SK-N-SH treated with all-trans-retinoic acid at 6 μM for 48 hours (cell line): ENCODE measurements around the gene CYLD.

ENCODE experiments used
- ATAC-seq: fragments of 200-7000 bp; cut with Tn5 transposase; 3 replicates; pipeline ENCODE4 v1.9.1; 2020; ENCODE audit warnings: mild to moderate bottlenecking, moderate library complexity
- ARNTL ChIP-seq: fragments of 450-650 bp; formaldehyde crosslinking; IDR thresholded peaks from 2 replicates; pipeline ENCODE4 v1.5.0; 2020; ENCODE audit warnings: low read depth, mild to moderate bottlenecking, moderate library complexity, borderline replicate concordance
- BACH2 ChIP-seq: fragments of 250-450 bp; sonication (Bioruptor Pico); IDR thresholded peaks from 2 replicates; pipeline ENCODE4 v1.9.0; 2021; ENCODE audit warnings: mild to moderate bottlenecking, borderline replicate concordance
- CSDC2 ChIP-seq: fragments of 250-450 bp; sonication (Bioruptor Pico); IDR thresholded peaks from 2 replicates; pipeline ENCODE4 v1.5.0; 2020; ENCODE audit warnings: mild to moderate bottlenecking, moderate library complexity
- CSRNP3 ChIP-seq: fragments of 250-450 bp; sonication (Bioruptor Pico); IDR thresholded peaks from 2 replicates; pipeline ENCODE4 v1.5.1; 2021; ENCODE audit warnings: mild to moderate bottlenecking, moderate library complexity
- ESRRG ChIP-seq: fragments of 250-450 bp; sonication (Bioruptor Pico); IDR thresholded peaks from 2 replicates; pipeline ENCODE4 v1.6.1; 2021; ENCODE audit warnings: mild to moderate bottlenecking
- GLIS3 ChIP-seq: fragments of 250-450 bp; sonication (Bioruptor Pico); IDR thresholded peaks from 2 replicates; pipeline ENCODE4 v1.5.0; 2020; ENCODE audit warnings: mild to moderate bottlenecking, moderate library complexity
- ISL1 ChIP-seq: fragments of 250-450 bp; sonication (Bioruptor Pico); IDR thresholded peaks from 2 replicates; pipeline ENCODE4 v2.1.2; 2022; ENCODE audit warnings: mild to moderate bottlenecking, moderate library complexity
- OSR1 ChIP-seq: fragments of 250-450 bp; sonication (Bioruptor Pico); IDR thresholded peaks from 2 replicates; pipeline ENCODE4 v1.8.0; 2022; ENCODE audit warnings: moderate library complexity, mild to moderate bottlenecking, inconsistent platforms
- PATZ1 ChIP-seq: fragments of 250-450 bp; sonication (Bioruptor Pico); IDR thresholded peaks from 2 replicates; pipeline ENCODE4 v1.8.0; 2020; ENCODE audit warnings: mild to moderate bottlenecking, moderate library complexity, borderline replicate concordance
- POU6F1 ChIP-seq: fragments of 250-450 bp; sonication (Bioruptor Pico); IDR thresholded peaks from 2 replicates; pipeline ENCODE4 v1.8.0; 2021; ENCODE audit warnings: low read depth, mild to moderate bottlenecking, moderate library complexity, borderline replicate concordance
- PPARA ChIP-seq: fragments of 250-450 bp; sonication (Bioruptor Pico); IDR thresholded peaks from 2 replicates; pipeline ENCODE4 v1.5.0; 2020; ENCODE audit warnings: mild to moderate bottlenecking, borderline replicate concordance
- SNAI2 ChIP-seq: fragments of 250-450 bp; sonication (Bioruptor Pico); IDR thresholded peaks from 2 replicates; pipeline ENCODE4 v1.5.0; 2020; ENCODE audit warnings: mild to moderate bottlenecking, moderate library complexity
- TCF4 ChIP-seq: fragments of 250-450 bp; sonication (Bioruptor Pico); IDR thresholded peaks from 2 replicates; pipeline ENCODE4 v1.8.0; 2021; ENCODE audit warnings: mild to moderate bottlenecking, moderate library complexity, borderline replicate concordance
- TOX ChIP-seq: fragments of 250-450 bp; sonication (Bioruptor Pico); IDR thresholded peaks from 2 replicates; pipeline ENCODE4 v1.8.0; 2021; ENCODE audit warnings: mild to moderate bottlenecking, moderate library complexity, borderline replicate concordance
- TSHZ2 ChIP-seq: fragments of 250-450 bp; sonication (Bioruptor Pico); IDR thresholded peaks from 2 replicates; pipeline ENCODE4 v1.5.0; 2020; ENCODE audit warnings: mild to moderate bottlenecking, moderate library complexity
- ZC3H10 ChIP-seq: fragments of 250-450 bp; sonication (Bioruptor Pico); IDR thresholded peaks from 2 replicates; pipeline ENCODE4 v1.5.1; 2021; ENCODE audit warnings: mild to moderate bottlenecking, moderate library complexity
- ZFP3 ChIP-seq: fragments of 250-450 bp; sonication (Bioruptor Pico); IDR thresholded peaks from 2 replicates; pipeline ENCODE4 v1.5.0; 2020; ENCODE audit warnings: mild to moderate bottlenecking, moderate library complexity
- ZFP30 ChIP-seq: fragments of 450-650 bp; formaldehyde crosslinking; IDR thresholded peaks from 2 replicates; pipeline ENCODE4 v1.5.0; 2022; ENCODE audit warnings: mild to moderate bottlenecking, moderate library complexity
- ZNF565 ChIP-seq: fragments of 450-650 bp; formaldehyde crosslinking; conservative IDR thresholded peaks from 2 replicates; pipeline ENCODE4 v1.5.0; 2020; ENCODE audit warnings: low read depth, mild to moderate bottlenecking, moderate library complexity
- ZNF70 ChIP-seq: fragments of 450-650 bp; formaldehyde crosslinking; IDR thresholded peaks from 2 replicates; pipeline ENCODE4 v1.5.0; 2020; ENCODE audit warnings: mild to moderate bottlenecking, moderate library complexity
- TF ChIP-seq, protein P1 (sequence below): fragments of 250-450 bp; sonication (Bioruptor Pico); IDR thresholded peaks from 2 replicates; pipeline ENCODE4 v1.5.1; 2020; ENCODE audit warnings: low read depth, mild to moderate bottlenecking, moderate library complexity

The CYLD gene

GRCh38 chr16:50705436-50706110 is 36.3 kb upstream of the CYLD start:
- ATAC-seq, result no peak
- TF ChIP-seq GLIS3 (CRISPR knock-in tag), result no peak
- TF ChIP-seq POU6F1, result no peak

- TF ChIP-seq BACH2, result no peak
- TF ChIP-seq ZNF70 (CRISPR knock-in tag), result no peak
- TF ChIP-seq CSDC2 (CRISPR knock-in tag), result no peak
- TF ChIP-seq ISL1, result no peak
- no peak for TF ChIP-seq PATZ1 (CRISPR knock-in tag)
- TF ChIP-seq TCF4 (CRISPR knock-in tag), result no peak
- no peak for TF ChIP-seq POU6F1
- TF ChIP-seq ZC3H10 (CRISPR knock-in tag), result no peak
- TF ChIP-seq ZNF565 (CRISPR knock-in tag), result no peak
- TF ChIP-seq ZFP30 (CRISPR knock-in tag), result no peak
- no peak for TF ChIP-seq TOX (CRISPR knock-in tag)
- no peak for TF ChIP-seq PPARA (CRISPR knock-in tag)
- no peak for TF ChIP-seq SNAI2 (CRISPR knock-in tag)
- no peak for TF ChIP-seq ZFP3 (CRISPR knock-in tag)
- no peak for TF ChIP-seq ARNTL (CRISPR knock-in tag)
- no peak for TF ChIP-seq CSRNP3 (CRISPR knock-in tag)
- ATAC-seq, result no peak
Observed at GRCh38 chr16:50706250-50706649, 35.6 kb upstream of the CYLD start.

DNA sequence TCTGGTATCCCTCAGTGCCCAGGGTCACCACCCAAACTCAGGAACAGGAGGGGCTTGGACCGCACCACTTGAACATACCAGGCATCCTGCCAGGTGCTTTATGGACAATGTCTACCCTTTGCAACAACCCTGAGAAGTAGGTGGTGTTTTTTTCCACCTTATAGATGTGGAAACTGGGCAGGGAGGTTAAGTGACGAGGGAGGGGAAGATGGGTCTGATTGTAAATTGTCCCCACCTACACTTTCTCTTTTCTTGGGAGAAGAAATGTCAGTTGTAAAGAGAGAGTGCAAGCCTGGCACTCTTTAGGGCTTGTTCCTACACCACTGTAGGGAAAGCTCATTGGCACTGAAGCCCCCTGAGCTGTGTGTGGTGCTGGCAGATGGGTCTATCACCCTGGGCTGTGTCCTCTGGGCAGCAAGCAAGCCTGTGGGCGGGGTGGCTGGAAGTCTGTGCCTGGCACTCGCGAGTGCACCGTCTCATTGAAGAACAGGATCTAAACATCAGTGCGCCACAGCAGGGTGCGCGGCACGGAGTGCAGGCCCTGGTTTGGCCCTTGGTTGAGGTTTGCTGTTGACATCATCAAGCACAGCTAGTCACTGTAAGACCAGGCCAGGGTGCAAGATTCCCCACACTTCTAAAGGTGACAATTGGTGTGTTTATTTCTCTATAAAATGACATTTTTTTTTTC is 33.4 kb upstream of the CYLD start:
- ATAC-seq, result no peak
- no peak for TF ChIP-seq CSRNP3 (CRISPR knock-in tag)
- no peak for TF ChIP-seq TSHZ2
- TF ChIP-seq ESRRG (CRISPR knock-in tag), result no peak
- TF ChIP-seq OSR1, result no peak
- TF ChIP-seq TCF4 (CRISPR knock-in tag), result no peak; the same call in 1 of the 2 replicates
- no peak for TF ChIP-seq CSDC2 (CRISPR knock-in tag)
- TF ChIP-seq, protein P1, sequence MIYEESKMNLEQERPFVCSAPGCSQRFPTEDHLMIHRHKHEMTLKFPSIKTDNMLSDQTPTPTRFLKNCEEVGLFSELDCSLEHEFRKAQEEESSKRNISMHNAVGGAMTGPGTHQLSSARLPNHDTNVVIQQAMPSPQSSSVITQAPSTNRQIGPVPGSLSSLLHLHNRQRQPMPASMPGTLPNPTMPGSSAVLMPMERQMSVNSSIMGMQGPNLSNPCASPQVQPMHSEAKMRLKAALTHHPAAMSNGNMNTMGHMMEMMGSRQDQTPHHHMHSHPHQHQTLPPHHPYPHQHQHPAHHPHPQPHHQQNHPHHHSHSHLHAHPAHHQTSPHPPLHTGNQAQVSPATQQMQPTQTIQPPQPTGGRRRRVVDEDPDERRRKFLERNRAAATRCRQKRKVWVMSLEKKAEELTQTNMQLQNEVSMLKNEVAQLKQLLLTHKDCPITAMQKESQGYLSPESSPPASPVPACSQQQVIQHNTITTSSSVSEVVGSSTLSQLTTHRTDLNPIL, result no peak
- TF ChIP-seq ZC3H10 (CRISPR knock-in tag), result no peak
- no peak for TF ChIP-seq PPARA (CRISPR knock-in tag)
- no peak for TF ChIP-seq PATZ1 (CRISPR knock-in tag)
